ENCODE results near the gene E2F7.

DNA sequence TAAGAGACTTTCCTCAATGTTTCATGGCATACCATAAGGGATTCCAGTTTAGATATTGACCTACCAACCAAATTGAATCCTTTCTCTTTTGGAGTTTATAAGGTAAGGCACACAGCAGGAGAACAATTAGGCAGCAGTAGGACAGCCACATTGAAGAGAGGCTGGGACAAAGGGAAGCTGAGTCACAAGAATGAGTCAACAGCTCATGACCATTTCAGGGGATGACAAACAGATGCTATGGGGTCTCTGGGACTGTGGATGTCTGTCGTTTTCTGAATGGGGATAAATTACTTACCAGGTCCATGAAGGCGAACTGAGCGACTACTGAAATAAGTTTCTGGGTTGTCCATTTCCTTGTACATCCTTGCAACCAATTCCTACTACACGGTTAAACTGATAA is 48.6 kb upstream of the E2F7 start:
- TF ChIP-seq EZH2 (IDR thresholded peaks at IDR 0.05; ENCODE audit: low read depth, low read length, severe bottlenecking) = no peak
- TF ChIP-seq SIRT6 (IDR thresholded peaks at IDR 0.05; ENCODE audit: low read length) = no peak
- TF ChIP-seq SP1 (IDR thresholded peaks at IDR 0.05; ENCODE audit: low read depth, low read length) = no peak
- TF ChIP-seq, protein P1, sequence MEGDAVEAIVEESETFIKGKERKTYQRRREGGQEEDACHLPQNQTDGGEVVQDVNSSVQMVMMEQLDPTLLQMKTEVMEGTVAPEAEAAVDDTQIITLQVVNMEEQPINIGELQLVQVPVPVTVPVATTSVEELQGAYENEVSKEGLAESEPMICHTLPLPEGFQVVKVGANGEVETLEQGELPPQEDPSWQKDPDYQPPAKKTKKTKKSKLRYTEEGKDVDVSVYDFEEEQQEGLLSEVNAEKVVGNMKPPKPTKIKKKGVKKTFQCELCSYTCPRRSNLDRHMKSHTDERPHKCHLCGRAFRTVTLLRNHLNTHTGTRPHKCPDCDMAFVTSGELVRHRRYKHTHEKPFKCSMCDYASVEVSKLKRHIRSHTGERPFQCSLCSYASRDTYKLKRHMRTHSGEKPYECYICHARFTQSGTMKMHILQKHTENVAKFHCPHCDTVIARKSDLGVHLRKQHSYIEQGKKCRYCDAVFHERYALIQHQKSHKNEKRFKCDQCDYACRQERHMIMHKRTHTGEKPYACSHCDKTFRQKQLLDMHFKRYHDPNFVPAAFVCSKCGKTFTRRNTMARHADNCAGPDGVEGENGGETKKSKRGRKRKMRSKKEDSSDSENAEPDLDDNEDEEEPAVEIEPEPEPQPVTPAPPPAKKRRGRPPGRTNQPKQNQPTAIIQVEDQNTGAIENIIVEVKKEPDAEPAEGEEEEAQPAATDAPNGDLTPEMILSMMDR (IDR thresholded peaks at IDR 0.05; ENCODE audit: control extremely low read depth in 1 of 3, insufficient read depth in 1 of 3, low read depth in 1 of 3, low read length in 3 of 3) = no peak
- TF ChIP-seq TAF1 (IDR thresholded peaks at IDR 0.05; ENCODE audit: low read depth, low read length) = no peak
- no peak for TF ChIP-seq KDM5A (IDR thresholded peaks at IDR 0.05; ENCODE audit: low read length)

Measured in H1 (cell line).